NCI-H526 (cell line): ENCODE data around the gene POLR2F.
"Not testable (repeated sequence)": the region's sequence is repeated elsewhere in the genome, so short reads cannot be mapped to it uniquely, and the experiment has no call there.

Experiments used
- DNase-seq, 2 experiments: peaks; one replicate each; lab custom pipeline; 2025; lab: John Stamatoyannopoulos, UW

The POLR2F gene

DNA sequence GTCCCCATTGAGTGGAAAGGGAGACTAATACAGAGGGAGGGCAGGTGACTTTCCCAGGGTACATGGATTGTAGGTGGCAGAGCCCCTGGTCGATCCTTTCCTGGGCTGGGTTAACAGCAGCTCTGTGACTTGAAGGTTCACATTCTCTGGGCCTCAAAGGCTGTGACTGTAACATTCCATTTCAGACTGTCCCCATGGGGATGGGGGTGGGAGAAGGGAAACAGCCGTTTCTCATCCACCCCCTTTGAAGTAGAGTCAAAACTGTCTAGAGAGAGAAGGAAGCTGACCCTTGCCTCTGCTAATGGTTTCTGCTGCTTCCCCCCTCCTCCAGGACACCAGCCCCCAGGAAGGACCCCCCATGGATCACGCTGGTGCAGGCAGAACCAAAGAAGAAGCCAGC lies 28.2 kb upstream of the POLR2F start:
- DNase-seq = no peak

GRCh38 chr22:37925767-37926166 lies 27.7 kb upstream of the POLR2F start:
- no peak for DNase-seq

DNA sequence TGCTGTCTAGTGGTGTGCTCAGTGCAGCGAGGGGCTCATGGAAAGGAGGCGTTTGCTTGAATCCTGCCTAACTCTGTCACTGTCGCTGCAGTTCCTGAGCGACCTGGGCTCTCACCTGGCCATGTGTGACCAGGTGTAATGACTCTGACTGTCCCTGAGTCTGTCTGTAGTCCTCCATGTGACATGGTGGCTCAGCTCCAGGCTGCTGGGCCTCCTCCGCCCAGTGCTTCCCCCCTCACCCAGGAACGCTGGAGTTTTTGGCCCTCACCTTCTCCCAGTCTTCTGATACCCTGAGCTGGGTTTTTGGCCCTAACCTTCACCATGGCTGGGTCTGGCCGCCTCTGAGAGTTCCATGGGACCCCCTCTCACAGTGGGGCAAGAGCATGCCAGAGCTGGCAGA lies 27.1 kb upstream of the POLR2F start:
- DNase-seq = no peak

DNA sequence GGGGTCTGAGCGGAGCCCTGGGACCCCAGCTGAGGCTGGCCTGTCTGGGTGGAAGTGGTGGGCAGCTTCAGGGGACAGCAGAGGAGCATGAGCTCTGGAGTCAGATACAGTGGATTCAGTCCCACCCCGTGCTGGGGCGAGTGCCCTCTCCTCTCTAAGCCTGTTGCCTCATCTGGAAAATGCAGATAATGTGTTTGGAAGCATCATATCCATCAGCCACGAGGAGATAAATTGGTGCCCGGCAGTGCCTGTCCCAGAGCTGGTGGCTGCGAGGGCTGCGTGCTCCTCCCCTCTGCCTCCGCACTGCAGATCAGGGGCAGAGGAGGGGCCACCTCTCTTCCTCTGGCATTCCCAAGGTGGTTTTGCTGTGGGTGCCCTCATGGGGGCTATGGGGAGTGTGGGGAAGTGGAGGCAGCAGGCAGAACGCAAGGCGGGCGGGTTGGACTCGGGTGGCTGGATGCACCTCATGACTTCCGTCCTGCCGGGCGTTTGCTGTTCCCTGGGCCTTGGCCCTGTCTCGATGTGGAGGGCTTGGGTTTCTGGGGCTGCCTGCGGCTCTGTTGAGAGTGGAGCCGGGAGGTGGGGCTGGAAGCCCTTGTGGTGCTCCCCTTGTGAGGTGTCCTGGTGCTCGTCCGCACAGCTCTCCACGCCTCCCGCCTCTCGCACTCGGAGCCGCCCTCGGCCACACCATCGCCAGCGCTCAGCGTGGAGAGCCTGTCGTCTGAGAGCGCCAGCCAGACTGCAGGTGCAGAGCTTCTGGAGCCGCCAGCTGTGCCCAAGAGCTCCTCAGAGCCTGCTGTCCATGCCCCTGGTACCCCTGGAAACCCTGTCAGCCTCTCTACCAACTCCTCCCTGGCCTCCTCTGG lies 26.5 kb upstream of the POLR2F start:
- DNase-seq = no peak

DNA sequence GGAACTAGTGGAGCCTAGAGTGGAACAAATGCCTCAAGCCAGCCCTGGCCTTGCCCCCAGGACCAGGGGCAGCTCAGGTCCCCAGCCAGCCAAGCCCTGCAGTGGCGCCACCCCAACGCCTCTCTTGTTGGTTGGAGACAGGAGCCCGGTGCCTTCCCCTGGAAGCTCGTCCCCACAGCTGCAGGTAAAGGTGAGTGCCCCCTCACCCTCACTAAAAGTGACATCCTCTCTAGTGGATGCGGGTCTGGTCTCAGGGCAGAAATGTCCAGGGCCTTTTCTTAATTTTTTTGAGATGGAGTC lies 25.9 kb upstream of the POLR2F start:
- DNase-seq = no peak

DNA sequence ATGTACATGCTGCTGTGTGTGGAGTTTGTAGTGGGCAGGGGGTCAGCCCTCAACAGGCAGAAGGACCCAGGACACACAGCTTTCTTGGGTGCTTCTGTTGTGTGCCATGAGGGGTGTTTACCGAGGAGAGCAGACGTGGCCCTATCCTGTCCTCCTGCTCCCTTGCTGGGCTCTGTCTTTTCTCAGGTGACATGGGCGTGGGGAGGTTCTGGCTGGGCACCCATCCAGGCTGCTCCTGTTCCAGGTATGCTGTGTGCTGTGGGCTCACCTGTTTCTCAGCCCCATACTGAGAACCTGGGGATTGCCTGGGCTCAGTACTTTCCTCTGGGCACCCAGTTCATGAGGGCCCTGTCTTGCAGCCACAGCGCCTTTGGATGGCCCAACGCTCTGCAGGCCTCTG lies 24.1 kb upstream of the POLR2F start:
- no peak for DNase-seq

- no peak for DNase-seq
These were observed 23.1 kb upstream of the POLR2F start for GRCh38 chr22:37930270-37930951.

DNA sequence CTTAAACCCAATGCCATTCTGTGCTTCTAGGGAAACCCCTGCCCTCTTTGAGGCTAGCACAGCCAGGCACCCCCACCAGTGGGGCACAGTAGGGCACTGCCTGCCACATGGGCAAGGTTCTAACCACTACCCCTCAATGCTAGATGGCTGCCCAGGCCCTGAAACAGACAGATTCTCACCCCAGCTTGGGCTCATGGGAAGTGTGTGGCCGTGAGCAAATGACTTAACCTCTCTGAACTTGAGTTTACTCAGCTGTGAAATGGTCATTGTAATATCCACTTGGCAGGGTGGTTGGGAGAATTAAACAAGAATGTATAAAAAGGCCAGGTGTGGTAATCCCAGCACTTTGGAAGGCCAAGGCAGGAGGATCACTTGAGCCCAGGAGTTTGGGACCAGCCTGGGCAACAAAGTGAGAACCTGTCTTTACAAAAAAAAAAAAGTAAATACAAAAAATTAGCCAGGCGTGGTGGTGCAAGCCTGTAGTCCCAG lies 22.5 kb upstream of the POLR2F start:
- no peak for DNase-seq

GRCh38 chr22:37931893-37932389 lies 21.6 kb upstream of the POLR2F start:
- DNase-seq = no peak

GRCh38 chr22:37932401-37932800 lies 21.1 kb upstream of the POLR2F start:
- no peak for DNase-seq

GRCh38 chr22:37932821-37933578 lies 20.5 kb upstream of the POLR2F start:
- no peak for DNase-seq

GRCh38 chr22:37933711-37934376 lies 19.7 kb upstream of the POLR2F start:
- DNase-seq = peak; percentile 58 to 84

DNA sequence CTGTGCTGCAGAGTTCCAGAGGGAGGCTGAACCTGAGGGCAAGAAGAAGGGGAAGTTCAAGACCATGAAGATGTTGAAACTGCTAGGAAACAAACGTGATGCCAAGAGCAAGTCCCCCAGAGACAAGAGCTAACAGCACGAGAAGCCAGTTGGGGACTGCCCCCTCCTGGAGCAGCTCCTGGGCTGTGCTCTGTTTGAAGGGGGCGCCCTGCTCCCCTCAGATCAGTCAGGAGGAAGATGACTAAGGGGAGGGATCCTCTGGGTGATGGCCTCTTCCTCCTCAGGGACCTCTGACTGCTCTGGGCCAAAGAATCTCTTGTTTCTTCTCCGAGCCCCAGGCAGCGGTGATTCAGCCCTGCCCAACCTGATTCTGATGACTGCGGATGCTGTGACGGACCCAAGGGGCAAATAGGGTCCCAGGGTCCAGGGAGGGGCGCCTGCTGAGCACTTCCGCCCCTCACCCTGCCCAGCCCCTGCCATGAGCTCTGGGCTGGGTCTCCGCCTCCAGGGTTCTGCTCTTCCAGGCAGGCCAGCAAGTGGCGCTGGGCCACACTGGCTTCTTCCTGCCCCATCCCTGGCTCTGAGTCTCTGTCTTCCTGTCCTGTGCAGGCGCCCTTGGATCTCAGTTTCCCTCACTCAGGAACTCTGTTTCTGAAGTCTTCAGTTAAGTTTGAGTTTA lies 12.7 kb upstream of the POLR2F start:
- DNase-seq = no peak

- DNase-seq = no peak
These were observed 11.4 kb upstream of the POLR2F start for GRCh38 chr22:37942133-37942532.

- DNase-seq = no peak
These were observed 10.2 kb upstream of the POLR2F start for GRCh38 chr22:37943136-37943824.

- no peak for DNase-seq
These were observed 9.7 kb upstream of the POLR2F start for GRCh38 chr22:37943825-37944198.

DNA sequence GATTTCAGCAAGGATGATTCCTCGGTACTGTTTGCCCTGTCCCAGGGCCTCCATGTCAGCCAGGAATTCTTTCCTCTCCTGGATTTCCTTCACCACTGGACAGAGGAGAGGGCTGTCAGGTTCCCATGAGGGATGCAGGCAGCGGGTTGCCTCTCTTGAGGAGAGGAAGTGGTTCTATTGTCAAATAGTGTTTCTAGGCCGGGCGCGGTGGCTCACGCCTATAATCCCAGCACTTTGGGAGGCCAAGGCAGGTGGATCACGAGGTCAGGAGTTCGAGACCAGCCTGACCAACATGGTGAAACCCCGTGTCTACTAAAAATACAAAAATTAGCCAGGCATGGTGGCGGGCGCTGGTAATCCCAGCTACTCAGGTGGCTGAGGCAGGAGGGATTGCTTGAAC lies 9.1 kb upstream of the POLR2F start:
- not testable (repeated sequence) for DNase-seq

DNA sequence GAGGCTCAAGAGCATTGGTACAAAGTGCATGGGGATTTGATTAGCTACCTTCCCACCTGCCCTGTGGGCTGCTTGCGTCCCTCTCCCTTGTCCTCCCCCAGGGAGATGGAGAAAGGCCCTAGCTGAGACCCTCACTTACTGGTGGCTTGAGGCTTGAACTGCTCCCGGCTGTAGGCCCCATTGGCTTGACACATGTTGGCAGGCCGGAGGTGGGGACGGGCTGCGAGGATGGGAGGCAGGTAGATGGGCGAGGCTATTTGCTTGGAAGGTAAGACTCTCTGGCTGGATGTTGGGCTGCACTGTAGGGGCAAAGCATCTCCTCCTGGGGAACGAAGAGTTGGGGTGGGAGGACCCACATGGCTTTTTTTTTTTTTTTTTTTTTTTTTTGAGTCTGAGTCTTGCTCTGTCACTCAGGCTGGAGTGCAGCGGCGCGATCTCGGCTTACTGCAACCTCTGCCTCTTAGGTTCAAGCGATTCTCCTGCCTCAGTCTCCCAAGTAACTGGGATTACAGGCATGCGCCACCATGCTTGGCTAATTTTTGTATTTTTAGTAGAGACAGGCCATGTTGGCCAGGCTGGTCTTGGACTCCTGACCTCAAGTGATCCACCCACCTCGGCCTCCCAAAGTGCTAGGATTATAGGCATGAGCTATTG lies 6.2 kb upstream of the POLR2F start:
- not testable (repeated sequence) for DNase-seq

DNA sequence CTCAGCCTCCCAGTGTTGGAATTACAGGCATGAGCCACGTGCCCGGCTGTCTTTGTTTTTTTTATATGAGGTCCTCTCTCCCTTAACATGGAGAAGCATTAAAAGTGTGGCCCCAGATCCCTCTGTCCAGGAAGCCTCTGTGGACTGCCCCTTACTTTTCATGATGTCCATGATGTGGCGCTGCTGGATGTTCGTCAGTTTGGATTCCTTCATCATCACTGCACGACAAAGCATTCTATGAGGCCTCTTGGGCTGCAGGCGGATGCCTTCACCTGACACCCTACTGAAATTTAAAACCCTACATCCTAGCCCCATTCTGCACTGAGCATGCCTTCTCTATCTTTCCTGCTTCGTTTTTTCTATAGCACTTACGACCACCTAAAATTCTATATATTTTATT lies 2.2 kb upstream of the POLR2F start:
- DNase-seq = no peak

- DNase-seq = not testable (repeated sequence)
These were observed 870 bp upstream of the POLR2F start for GRCh38 chr22:37952629-37953028.
